Hepatocyte (in vitro differentiated cells): ENCODE results near the gene SOX6. TPM values are rescaled to one million over a fixed set of nuclear protein-coding genes. Genes with fewer than 3 reads are reported as not detected.
A peak's percentile ranks its signal among the peaks of the same experiment; 100 is the strongest.

Experiments
- DNase-seq: peaks from one replicate; pipeline ENCODE4 v3.0.0-alpha.2; 2016; ENCODE audit warnings: low spot score
- H2AFZ ChIP-seq: fragments of 200-600 bp; sonication (generic); 2 replicates; pipeline ENCODE4 v1.6.0; 2016; ENCODE audit warnings: antibody characterized with exemption, mild to moderate bottlenecking
- H3K27ac ChIP-seq: fragments of 200-600 bp; sonication (generic); 2 replicates; pipeline ENCODE4 v1.5.1; 2016; ENCODE audit warnings: mild to moderate bottlenecking
- H3K27me3 ChIP-seq: fragments of 200-600 bp; sonication (generic); 2 replicates; pipeline ENCODE4 v1.6.1; 2016
- H3K36me3 ChIP-seq: fragments of 200-600 bp; sonication (generic); replicated peaks from 2 replicates; pipeline ENCODE4 v1.5.1; 2016; ENCODE audit warnings: low read depth; ENCODE audit not compliant: insufficient read depth
- H3K4me1 ChIP-seq: fragments of 200-600 bp; sonication (generic); 2 replicates; pipeline ENCODE4 v1.5.1; 2016; ENCODE audit warnings: mild to moderate bottlenecking, moderate library complexity; ENCODE audit not compliant: insufficient read depth
- H3K4me2 ChIP-seq: fragments of 200-600 bp; sonication (generic); 2 replicates; pipeline ENCODE4 v1.6.0; 2016
- H3K4me3 ChIP-seq: fragments of 200-600 bp; sonication (generic); 2 replicates; pipeline ENCODE4 v1.5.1; 2016; ENCODE audit warnings: mild to moderate bottlenecking
- H3K79me2 ChIP-seq: fragments of 200-600 bp; sonication (generic); 2 replicates; pipeline ENCODE4 v1.6.0; 2017; ENCODE audit warnings: mild to moderate bottlenecking
- H3K9me2 ChIP-seq: fragments of 200-600 bp; sonication (generic); replicated peaks from 2 replicates; pipeline ENCODE4 v1.6.0; 2017; ENCODE audit warnings: mild to moderate bottlenecking; ENCODE audit not compliant: insufficient read depth
- H3K9me3 ChIP-seq: fragments of 200-600 bp; sonication (generic); 2 replicates; pipeline ENCODE4 v1.5.1; 2016; ENCODE audit warnings: low read depth, mild to moderate bottlenecking
- H4K20me1 ChIP-seq: fragments of 200-600 bp; sonication (generic); 2 replicates; pipeline ENCODE4 v1.6.0; 2016; ENCODE audit warnings: mild to moderate bottlenecking; ENCODE audit not compliant: insufficient read depth, poor library complexity, severe bottlenecking
- EZH2 ChIP-seq: fragments of 200-600 bp; sonication (generic); IDR thresholded peaks from 2 replicates; pipeline ENCODE4 v1.6.1; 2016; ENCODE audit warnings: antibody characterized with exemption, mild to moderate bottlenecking, borderline replicate concordance
- EZH2phosphoT487 ChIP-seq: fragments of 200-600 bp; sonication (generic); IDR thresholded peaks from one replicate; pipeline ENCODE4 v1.6.1; 2018; ENCODE audit warnings: antibody characterized with exemption, mild to moderate bottlenecking, low read depth, moderate library complexity; ENCODE audit not compliant: unreplicated experiment, severe bottlenecking
- WGBS: methylation state at CpG from one replicate; pipeline ENCODE4 v1.1.6; 2016; ENCODE audit warnings: low lambda C conversion rate; ENCODE audit errors: missing lambda C conversion rate; 5-methylcytosine and 5-hydroxymethylcytosine counted together
- polyA plus RNA-seq: library from polyadenylated mRNA; unstranded; fragments of >200 nt; fragmentation: Nextera tagmentation; extraction: Ambion mirVana; gene quantifications from 2 replicates; pipeline ENCODE4 v1.2.1, GENCODE V29; 2016
- total RNA-seq: library from RNA; depleted of rRNA; stranded (reverse); fragments of >200 nt; gene quantifications from 2 replicates; pipeline ENCODE4 v1.2.3, GENCODE V29; 2014
- TF ChIP-seq, protein P1 (sequence below): fragments of 200-600 bp; sonication (generic); IDR thresholded peaks from 2 replicates; pipeline ENCODE4 v1.5.1; 2016; ENCODE audit warnings: antibody characterized with exemption, mild to moderate bottlenecking; ENCODE audit not compliant: poor library complexity

SOX6 gene
- total and polyA plus RNA-seq, 2 experiments from 2014 or later = 23.2 to 75.7 TPM

DNA sequence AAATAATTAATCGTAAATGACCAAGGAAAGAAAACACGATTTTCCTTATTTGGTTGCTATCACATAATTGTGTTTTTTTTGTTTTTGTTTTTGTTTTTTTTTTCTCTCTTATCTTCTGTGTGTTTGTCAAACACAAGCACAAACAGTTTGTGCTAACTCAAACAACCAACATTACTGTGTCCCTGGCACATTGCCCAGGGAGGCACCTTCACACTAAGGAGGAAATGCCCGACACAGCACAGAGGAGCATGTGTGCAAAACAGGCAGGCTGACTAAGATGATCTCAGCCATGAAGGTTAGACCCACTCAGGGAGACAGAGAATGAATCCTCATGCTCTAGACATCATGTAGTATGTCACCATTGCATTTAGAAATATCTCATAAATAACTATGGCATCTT lies 130.1 kb downstream of the SOX6 start:
- Histone ChIP-seq H3K9me3 (no peaks in the 10 kb centered on the region), H3K36me3 (no peaks in the 10 kb centered on the region), H3K4me1 (no peaks in the 10 kb centered on the region), H3K79me2 (no peaks in the 10 kb centered on the region), H3K4me3 (no peak overlapping the region), H3K27me3 (no peaks in the 10 kb centered on the region), H3K4me2 (peak overlapping the region; percentile 39), H2AFZ (no peak overlapping the region), H3K9me2 (no peaks in the 10 kb centered on the region), H3K27ac (peak overlapping the region; percentile 44), H4K20me1 (no peaks in the 10 kb centered on the region)
- DNase-seq = peak; percentile 81
- TF ChIP-seq EZH2 (no peak), EZH2phosphoT487 (no peak)
- TF ChIP-seq, protein P1, sequence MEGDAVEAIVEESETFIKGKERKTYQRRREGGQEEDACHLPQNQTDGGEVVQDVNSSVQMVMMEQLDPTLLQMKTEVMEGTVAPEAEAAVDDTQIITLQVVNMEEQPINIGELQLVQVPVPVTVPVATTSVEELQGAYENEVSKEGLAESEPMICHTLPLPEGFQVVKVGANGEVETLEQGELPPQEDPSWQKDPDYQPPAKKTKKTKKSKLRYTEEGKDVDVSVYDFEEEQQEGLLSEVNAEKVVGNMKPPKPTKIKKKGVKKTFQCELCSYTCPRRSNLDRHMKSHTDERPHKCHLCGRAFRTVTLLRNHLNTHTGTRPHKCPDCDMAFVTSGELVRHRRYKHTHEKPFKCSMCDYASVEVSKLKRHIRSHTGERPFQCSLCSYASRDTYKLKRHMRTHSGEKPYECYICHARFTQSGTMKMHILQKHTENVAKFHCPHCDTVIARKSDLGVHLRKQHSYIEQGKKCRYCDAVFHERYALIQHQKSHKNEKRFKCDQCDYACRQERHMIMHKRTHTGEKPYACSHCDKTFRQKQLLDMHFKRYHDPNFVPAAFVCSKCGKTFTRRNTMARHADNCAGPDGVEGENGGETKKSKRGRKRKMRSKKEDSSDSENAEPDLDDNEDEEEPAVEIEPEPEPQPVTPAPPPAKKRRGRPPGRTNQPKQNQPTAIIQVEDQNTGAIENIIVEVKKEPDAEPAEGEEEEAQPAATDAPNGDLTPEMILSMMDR = no peak
- WGBS = 53% methylated on average over 3 of the region's 3 CpGs

DNA sequence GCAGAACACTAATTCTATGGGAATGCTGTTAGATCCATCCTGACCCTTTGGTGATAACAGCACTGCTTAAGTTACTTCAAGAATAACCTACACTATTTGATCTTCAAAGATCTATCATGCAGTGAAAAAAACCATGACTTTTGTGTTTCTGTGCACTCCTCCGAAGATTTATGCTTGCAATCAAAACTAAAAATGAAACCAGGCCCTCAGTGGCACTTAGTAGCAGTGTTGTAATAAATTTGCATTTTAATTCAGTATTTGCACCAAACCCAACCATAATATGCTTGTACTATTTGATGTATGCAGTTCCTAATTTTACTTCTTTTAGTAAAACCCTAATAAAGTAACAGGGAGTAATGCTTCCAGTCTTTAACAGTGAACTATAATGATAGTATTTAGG lies 130.7 kb downstream of the SOX6 start:
- Histone ChIP-seq H3K27me3 (no peaks in the 10 kb centered on the region), H2AFZ (no peak overlapping the region), H4K20me1 (no peaks in the 10 kb centered on the region), H3K4me2 (peak overlapping the region; percentile 39), H3K9me2 (no peaks in the 10 kb centered on the region), H3K36me3 (no peaks in the 10 kb centered on the region), H3K4me3 (no peak overlapping the region), H3K27ac (peak overlapping the region; percentile 44), H3K4me1 (no peaks in the 10 kb centered on the region), H3K79me2 (no peaks in the 10 kb centered on the region), H3K9me3 (no peaks in the 10 kb centered on the region)
- TF ChIP-seq EZH2 = no peak
- TF ChIP-seq, protein P1 = no peak
- no peak for TF ChIP-seq EZH2phosphoT487
- DNase-seq = no peak
- 41% methylated on average over 1 of the region's 1 CpG for WGBS

DNA sequence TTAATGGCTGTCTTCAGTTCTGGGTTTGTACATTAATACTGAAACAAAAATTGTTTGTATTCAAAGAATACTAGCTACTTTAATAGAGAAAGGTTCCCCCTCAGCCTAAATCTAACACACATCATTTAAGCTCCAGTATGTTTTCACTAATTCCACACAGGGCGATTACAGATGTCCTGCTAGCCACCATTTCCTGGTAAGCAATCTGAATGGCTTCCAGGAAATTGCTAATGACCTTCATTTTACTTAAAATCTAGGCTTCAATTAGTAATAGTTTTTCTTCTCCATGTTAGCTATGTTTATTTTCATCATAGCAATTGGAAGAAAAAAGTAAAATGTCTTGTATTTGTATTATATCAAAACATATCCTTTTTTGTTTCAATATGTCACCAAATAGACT lies 132.8 kb downstream of the SOX6 start:
- Histone ChIP-seq H3K27ac (no peak overlapping the region), H3K4me2 (no peak overlapping the region), H3K9me3 (no peaks in the 10 kb centered on the region), H3K4me3 (no peak overlapping the region), H3K27me3 (no peaks in the 10 kb centered on the region), H3K36me3 (no peaks in the 10 kb centered on the region), H2AFZ (no peak overlapping the region), H3K79me2 (no peaks in the 10 kb centered on the region), H4K20me1 (no peaks in the 10 kb centered on the region), H3K4me1 (no peaks in the 10 kb centered on the region), H3K9me2 (no peaks in the 10 kb centered on the region)
- WGBS = 54% methylated on average over 1 of the region's 1 CpG
- TF ChIP-seq EZH2phosphoT487 (no peak), EZH2 (no peak)
- TF ChIP-seq, protein P1 = no peak
- DNase-seq = no peak

DNA sequence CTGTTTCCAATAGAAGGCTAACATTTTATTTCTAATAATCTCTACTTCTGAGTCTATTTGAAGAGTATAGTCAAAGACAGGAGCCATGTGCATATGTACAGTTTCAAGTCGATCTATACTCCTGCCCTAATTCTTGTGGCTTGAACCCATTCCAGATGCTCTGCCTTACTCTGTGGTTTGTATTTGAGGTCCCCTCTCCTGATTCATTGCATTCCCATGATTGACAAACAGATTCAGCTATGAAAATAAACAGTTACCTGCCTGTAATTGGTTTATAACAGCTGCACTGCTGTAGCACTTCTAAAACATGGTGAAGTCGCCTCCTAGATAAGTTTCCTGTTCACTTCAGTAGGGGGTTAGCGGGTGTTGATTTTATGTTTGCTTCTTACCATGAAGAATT lies 138.7 kb downstream of the SOX6 start:
- no peaks in the 10 kb centered on the region for H3K79me2 ChIP-seq

More for the DNA sequence above, 138.7 kb downstream of the SOX6 start:
- Histone ChIP-seq H3K4me3 (no peak overlapping the region), H3K36me3 (no peaks in the 10 kb centered on the region), H4K20me1 (no peaks in the 10 kb centered on the region), H3K27ac (no peak overlapping the region), H3K9me3 (no peaks in the 10 kb centered on the region), H2AFZ (no peak overlapping the region), H3K4me2 (no peak overlapping the region), H3K9me2 (no peaks in the 10 kb centered on the region), H3K27me3 (no peaks in the 10 kb centered on the region), H3K4me1 (no peaks in the 10 kb centered on the region)
- DNase-seq = no peak
- WGBS = 82% methylated on average over 3 of the region's 3 CpGs
- no peak for TF ChIP-seq EZH2phosphoT487
- TF ChIP-seq EZH2 = no peak
- TF ChIP-seq, protein P1 = no peak
